Body of pancreas (tissue), 4 donors: ENCODE measurements around the gene IFT122.

Source experiments
- CTCF ChIP-seq, 7 experiments: fragments of 450-650 bp in 4 of 7; fragments of 200-600 bp in 3 of 7; sonication (generic) in 3 of 7; IDR thresholded peaks; one replicate each; pipeline ENCODE4 v1.5.1; 2016 to 2019; ENCODE audit warnings: antibody characterized with exemption in 7 of 7
- POLR2A ChIP-seq, 3 donors: fragments of 450-650 bp; IDR thresholded peaks; one replicate each; pipeline ENCODE4 v1.6.1; 2016; ENCODE audit warnings: antibody characterized with exemption in 3 of 3, mild to moderate bottlenecking in 2 of 3

- no peak for TF ChIP-seq CTCF (IDR thresholded peaks at IDR 0.05)
- no peak for TF ChIP-seq POLR2A (IDR thresholded peaks at IDR 0.05)
These were observed 30.8 kb downstream of the IFT122 start for GRCh38 chr3:129470861-129471260.
